ENCODE data around the gene SYT1.

The SYT1 gene

DNA sequence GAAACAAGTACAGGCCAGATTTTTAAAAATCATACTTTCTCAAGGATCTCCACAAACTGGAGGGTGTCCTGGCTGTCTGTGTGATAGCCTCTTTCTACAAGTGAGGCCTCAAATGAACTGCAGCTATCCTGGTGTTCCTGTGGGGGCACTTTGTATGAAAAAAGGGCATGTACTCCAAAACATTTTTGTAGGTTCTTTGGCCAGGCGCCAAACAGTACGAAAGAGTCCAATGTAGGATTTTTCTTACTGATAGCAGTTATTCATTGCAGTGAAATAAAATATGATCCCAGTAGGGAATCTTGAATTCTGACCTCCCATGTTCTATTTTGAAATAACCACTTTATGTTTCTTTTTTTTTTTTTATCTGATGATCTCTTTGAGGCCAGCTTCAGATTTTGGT is 444.5 kb downstream of the SYT1 start (continued):
- TF ChIP-seq ZNF565 (CRISPR knock-in tag; conservative IDR thresholded peaks at IDR 0.05; ENCODE audit: low read depth) (no peak), GLIS3 (CRISPR knock-in tag; IDR thresholded peaks at IDR 0.05) (no peak), ESRRG (CRISPR knock-in tag; IDR thresholded peaks at IDR 0.05) (no peak)

DNA sequence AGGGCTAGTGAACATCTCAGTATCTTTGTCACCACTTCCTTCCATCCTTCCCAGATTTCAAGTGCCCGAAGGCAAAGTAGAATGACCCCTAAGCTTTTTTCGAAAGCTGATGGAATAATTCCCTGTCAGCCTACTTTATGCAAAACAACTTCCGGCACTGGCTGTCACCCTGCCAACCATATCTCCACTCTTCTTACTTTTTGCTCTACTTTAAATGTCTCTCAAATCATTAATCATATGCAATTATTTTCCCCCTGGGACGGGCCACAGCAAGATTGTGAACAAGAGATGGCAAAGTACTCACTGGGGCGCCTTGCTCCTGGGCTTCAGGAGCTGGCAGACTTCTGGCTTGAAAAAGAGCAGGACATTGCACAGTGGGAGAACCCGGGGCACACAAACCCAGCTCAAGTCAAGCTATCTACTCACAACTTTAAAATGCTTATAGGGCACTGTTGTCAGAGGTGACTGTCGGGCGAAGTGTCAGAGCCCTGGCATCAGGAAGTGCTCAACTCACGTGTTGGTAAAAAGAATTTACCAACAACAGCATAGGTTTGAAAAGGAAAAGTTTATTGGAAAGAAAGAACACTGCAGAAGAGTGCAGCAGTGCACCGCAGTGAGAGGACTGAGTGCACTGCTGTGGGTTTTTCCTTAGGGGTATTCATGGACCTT is 452.7 kb downstream of the SYT1 start:
- no peak for ATAC-seq
- TF ChIP-seq, protein P1, sequence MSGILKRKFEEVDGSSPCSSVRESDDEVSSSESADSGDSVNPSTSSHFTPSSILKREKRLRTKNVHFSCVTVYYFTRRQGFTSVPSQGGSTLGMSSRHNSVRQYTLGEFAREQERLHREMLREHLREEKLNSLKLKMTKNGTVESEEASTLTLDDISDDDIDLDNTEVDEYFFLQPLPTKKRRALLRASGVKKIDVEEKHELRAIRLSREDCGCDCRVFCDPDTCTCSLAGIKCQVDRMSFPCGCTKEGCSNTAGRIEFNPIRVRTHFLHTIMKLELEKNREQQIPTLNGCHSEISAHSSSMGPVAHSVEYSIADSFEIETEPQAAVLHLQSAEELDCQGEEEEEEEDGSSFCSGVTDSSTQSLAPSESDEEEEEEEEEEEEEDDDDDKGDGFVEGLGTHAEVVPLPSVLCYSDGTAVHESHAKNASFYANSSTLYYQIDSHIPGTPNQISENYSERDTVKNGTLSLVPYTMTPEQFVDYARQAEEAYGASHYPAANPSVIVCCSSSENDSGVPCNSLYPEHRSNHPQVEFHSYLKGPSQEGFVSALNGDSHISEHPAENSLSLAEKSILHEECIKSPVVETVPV (CRISPR knock-in tag; IDR thresholded peaks at IDR 0.05): no peak
- TF ChIP-seq TCF4 (CRISPR knock-in tag; IDR thresholded peaks at IDR 0.05; ENCODE audit: borderline replicate concordance) (no peak), TOX (CRISPR knock-in tag; IDR thresholded peaks at IDR 0.05; ENCODE audit: borderline replicate concordance) (no peak), ZFP30 (CRISPR knock-in tag; IDR thresholded peaks at IDR 0.05) (no peak), CSDC2 (CRISPR knock-in tag; IDR thresholded peaks at IDR 0.05) (no peak), ISL1 (CRISPR knock-in tag; IDR thresholded peaks at IDR 0.05) (no peak), SNAI2 (CRISPR knock-in tag; IDR thresholded peaks at IDR 0.05) (no peak), ZC3H10 (CRISPR knock-in tag; IDR thresholded peaks at IDR 0.05) (no peak), ZNF8 (CRISPR knock-in tag; IDR thresholded peaks at IDR 0.05) (no peak), OSR1 (CRISPR knock-in tag; IDR thresholded peaks at IDR 0.05) (no peak)
- TF ChIP-seq, protein P2, sequence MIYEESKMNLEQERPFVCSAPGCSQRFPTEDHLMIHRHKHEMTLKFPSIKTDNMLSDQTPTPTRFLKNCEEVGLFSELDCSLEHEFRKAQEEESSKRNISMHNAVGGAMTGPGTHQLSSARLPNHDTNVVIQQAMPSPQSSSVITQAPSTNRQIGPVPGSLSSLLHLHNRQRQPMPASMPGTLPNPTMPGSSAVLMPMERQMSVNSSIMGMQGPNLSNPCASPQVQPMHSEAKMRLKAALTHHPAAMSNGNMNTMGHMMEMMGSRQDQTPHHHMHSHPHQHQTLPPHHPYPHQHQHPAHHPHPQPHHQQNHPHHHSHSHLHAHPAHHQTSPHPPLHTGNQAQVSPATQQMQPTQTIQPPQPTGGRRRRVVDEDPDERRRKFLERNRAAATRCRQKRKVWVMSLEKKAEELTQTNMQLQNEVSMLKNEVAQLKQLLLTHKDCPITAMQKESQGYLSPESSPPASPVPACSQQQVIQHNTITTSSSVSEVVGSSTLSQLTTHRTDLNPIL (CRISPR knock-in tag; IDR thresholded peaks at IDR 0.05; ENCODE audit: low read depth): no peak
- TF ChIP-seq, protein P3, sequence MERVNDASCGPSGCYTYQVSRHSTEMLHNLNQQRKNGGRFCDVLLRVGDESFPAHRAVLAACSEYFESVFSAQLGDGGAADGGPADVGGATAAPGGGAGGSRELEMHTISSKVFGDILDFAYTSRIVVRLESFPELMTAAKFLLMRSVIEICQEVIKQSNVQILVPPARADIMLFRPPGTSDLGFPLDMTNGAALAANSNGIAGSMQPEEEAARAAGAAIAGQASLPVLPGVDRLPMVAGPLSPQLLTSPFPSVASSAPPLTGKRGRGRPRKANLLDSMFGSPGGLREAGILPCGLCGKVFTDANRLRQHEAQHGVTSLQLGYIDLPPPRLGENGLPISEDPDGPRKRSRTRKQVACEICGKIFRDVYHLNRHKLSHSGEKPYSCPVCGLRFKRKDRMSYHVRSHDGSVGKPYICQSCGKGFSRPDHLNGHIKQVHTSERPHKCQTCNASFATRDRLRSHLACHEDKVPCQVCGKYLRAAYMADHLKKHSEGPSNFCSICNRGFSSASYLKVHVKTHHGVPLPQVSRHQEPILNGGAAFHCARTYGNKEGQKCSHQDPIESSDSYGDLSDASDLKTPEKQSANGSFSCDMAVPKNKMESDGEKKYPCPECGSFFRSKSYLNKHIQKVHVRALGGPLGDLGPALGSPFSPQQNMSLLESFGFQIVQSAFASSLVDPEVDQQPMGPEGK (CRISPR knock-in tag; IDR thresholded peaks at IDR 0.05; ENCODE audit: borderline replicate concordance): no peak
- TF ChIP-seq, protein P4, sequence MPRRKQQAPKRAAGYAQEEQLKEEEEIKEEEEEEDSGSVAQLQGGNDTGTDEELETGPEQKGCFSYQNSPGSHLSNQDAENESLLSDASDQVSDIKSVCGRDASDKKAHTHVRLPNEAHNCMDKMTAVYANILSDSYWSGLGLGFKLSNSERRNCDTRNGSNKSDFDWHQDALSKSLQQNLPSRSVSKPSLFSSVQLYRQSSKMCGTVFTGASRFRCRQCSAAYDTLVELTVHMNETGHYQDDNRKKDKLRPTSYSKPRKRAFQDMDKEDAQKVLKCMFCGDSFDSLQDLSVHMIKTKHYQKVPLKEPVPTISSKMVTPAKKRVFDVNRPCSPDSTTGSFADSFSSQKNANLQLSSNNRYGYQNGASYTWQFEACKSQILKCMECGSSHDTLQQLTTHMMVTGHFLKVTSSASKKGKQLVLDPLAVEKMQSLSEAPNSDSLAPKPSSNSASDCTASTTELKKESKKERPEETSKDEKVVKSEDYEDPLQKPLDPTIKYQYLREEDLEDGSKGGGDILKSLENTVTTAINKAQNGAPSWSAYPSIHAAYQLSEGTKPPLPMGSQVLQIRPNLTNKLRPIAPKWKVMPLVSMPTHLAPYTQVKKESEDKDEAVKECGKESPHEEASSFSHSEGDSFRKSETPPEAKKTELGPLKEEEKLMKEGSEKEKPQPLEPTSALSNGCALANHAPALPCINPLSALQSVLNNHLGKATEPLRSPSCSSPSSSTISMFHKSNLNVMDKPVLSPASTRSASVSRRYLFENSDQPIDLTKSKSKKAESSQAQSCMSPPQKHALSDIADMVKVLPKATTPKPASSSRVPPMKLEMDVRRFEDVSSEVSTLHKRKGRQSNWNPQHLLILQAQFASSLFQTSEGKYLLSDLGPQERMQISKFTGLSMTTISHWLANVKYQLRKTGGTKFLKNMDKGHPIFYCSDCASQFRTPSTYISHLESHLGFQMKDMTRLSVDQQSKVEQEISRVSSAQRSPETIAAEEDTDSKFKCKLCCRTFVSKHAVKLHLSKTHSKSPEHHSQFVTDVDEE (CRISPR knock-in tag; IDR thresholded peaks at IDR 0.05): no peak

DNA sequence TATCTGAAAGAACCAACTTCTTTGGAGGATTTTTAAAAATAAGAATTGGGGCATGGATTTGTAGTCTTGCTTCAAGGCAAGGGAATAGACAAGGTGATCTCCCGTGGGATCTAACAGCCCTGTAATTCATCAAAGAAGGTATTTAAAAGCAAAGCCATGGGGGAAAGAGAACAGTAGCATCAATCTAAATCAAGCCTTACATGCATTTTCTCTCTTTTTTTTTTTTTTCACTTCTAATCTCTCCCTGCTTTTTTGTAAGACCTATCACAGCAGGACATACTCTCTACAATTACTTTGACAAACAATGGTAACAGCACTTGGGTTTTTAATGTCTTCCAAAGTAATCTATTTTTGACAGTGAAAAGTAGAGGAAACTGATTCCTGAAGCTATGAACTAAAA is 458.3 kb downstream of the SYT1 start:
- TF ChIP-seq TCF4 (CRISPR knock-in tag; IDR thresholded peaks at IDR 0.05; ENCODE audit: borderline replicate concordance) (no peak), GLIS3 (CRISPR knock-in tag; IDR thresholded peaks at IDR 0.05) (no peak)
- no peak for ATAC-seq

DNA sequence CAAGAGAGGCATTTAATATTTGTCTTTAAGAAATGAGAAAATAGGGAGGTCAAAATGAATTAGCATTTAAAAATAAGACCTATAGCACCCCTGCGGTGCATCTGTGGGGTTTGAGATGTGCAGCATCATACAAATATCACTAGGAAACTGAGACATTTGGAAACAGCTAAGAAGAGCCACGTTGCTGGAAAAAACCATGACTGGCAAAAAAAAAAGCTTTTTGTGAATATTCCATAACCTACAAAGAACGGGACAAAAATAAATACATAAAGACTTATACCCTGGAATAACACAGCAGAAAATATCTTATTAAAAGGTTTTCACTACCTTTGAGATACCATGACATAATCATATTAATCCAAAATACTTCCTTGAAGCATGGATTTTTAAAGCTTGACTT is 460.0 kb downstream of the SYT1 start:
- ATAC-seq: no peak
- TF ChIP-seq PPARA (CRISPR knock-in tag; IDR thresholded peaks at IDR 0.05; ENCODE audit: borderline replicate concordance): no peak
- no peak for TF ChIP-seq ZNF8 (CRISPR knock-in tag; IDR thresholded peaks at IDR 0.05)
- no peak for TF ChIP-seq GLIS3 (CRISPR knock-in tag; IDR thresholded peaks at IDR 0.05)
- TF ChIP-seq BACH2 (CRISPR knock-in tag; IDR thresholded peaks at IDR 0.05; ENCODE audit: borderline replicate concordance): no peak
- no peak for TF ChIP-seq ZC3H10 (CRISPR knock-in tag; IDR thresholded peaks at IDR 0.05)
- TF ChIP-seq RARB (CRISPR knock-in tag; IDR thresholded peaks at IDR 0.05): no peak

DNA sequence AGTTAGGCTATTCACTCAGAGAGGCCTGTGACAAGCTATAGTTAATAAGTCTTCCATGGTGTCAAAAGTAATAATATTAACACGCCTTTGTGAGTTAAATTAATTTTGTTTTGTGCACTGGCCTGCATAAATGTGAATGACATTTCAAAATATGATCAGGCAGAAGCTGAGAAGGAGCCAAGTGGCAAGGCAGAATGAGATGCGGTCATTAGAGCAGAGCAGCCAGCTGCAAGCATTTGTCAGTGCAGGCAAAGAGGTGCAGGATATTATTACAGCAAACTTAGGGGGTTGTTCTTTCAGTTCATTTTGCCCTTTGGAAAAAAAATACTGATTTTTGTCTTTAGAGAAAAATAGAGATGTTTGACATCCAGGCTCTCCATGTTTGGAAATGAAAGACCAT is 461.6 kb downstream of the SYT1 start:
- ATAC-seq: no peak; the same call in 2 of the 3 replicates
- TF ChIP-seq TCF4 (CRISPR knock-in tag; IDR thresholded peaks at IDR 0.05; ENCODE audit: borderline replicate concordance): no peak
- TF ChIP-seq, protein P2 (CRISPR knock-in tag; IDR thresholded peaks at IDR 0.05; ENCODE audit: low read depth): no peak
- TF ChIP-seq, protein P4 (CRISPR knock-in tag; IDR thresholded peaks at IDR 0.05): no peak
- TF ChIP-seq ZC3H10 (CRISPR knock-in tag; IDR thresholded peaks at IDR 0.05): no peak
- no peak for TF ChIP-seq SNAI2 (CRISPR knock-in tag; IDR thresholded peaks at IDR 0.05)
- no peak for TF ChIP-seq ZFP30 (CRISPR knock-in tag; IDR thresholded peaks at IDR 0.05)
- no peak for TF ChIP-seq BACH2 (CRISPR knock-in tag; IDR thresholded peaks at IDR 0.05; ENCODE audit: borderline replicate concordance)

Data from SK-N-SH treated with all-trans-retinoic acid at 6 μM for 48 hours (cell line).